Measurements from ENCODE around the gene ZDHHC11B. TPM values are rescaled to one million over a fixed set of nuclear protein-coding genes. Genes with fewer than 3 reads are reported as not detected.
A peak's percentile ranks its signal among the peaks of the same experiment; 100 is the strongest.
"Not testable (repeated sequence)": the region's sequence is repeated elsewhere in the genome, so short reads cannot be mapped to it uniquely, and the experiment has no call there.

ZDHHC11B gene
- total RNA-seq, 1 donor from 2014 or later = 1.0 TPM

GRCh38 chr5:776862-777711 lies 7.4 kb downstream of the ZDHHC11B start:
- Histone ChIP-seq H3K27me3 (ENCODE audit: control insufficient read depth in 3 of 3, insufficient read depth in 3 of 3, low read length in 3 of 3) (no peaks in the 10 kb centered on the region), H3K27ac (ENCODE audit: low read depth, low read length) (no peak overlapping the region), H3K36me3 (ENCODE audit: control insufficient read depth in 3 of 3, insufficient read depth in 3 of 3, low read length in 3 of 3) (peaks cover 0 to 3% (median 0%) of the 10 kb centered on the region in 3 donors), H3K9me3 (ENCODE audit: control insufficient read depth in 3 of 3, low read length in 3 of 3) (no peaks in the 10 kb centered on the region), H3K4me1 (ENCODE audit: control insufficient read depth in 3 of 3, insufficient read depth in 3 of 3, low read length in 3 of 3) (peaks cover 0 to 18% (median 5%) of the 10 kb centered on the region in 3 donors), H3K9ac (ENCODE audit: low read depth in 1 of 3, low read length in 3 of 3) (no peak overlapping the region), H3K4me3 (ENCODE audit: low read length in 3 of 3) (peak overlapping the region in 1 of 3 donors; percentile 24)

GRCh38 chr5:775961-776861 lies 8.3 kb downstream of the ZDHHC11B start:
- Histone ChIP-seq H3K9ac (ENCODE audit: low read depth in 1 of 3, low read length in 3 of 3) (peak overlapping the region in 1 of 3 donors; percentile 16), H3K27ac (ENCODE audit: low read depth, low read length) (no peak overlapping the region), H3K36me3 (ENCODE audit: control insufficient read depth in 3 of 3, insufficient read depth in 3 of 3, low read length in 3 of 3) (peaks cover 0 to 3% (median 0%) of the 10 kb centered on the region in 3 donors), H3K9me3 (ENCODE audit: control insufficient read depth in 3 of 3, low read length in 3 of 3) (no peaks in the 10 kb centered on the region), H3K4me3 (ENCODE audit: low read length in 3 of 3) (no peak overlapping the region), H3K27me3 (ENCODE audit: control insufficient read depth in 3 of 3, insufficient read depth in 3 of 3, low read length in 3 of 3) (no peaks in the 10 kb centered on the region), H3K4me1 (ENCODE audit: control insufficient read depth in 3 of 3, insufficient read depth in 3 of 3, low read length in 3 of 3) (peaks cover 0 to 18% (median 5%) of the 10 kb centered on the region in 3 donors)

- H3K27ac ChIP-seq (ENCODE audit: low read depth, low read length); H3K9me3 ChIP-seq (ENCODE audit: control insufficient read depth in 3 of 3, low read length in 3 of 3); H3K4me3 ChIP-seq (ENCODE audit: low read length in 3 of 3); H3K36me3 ChIP-seq (ENCODE audit: control insufficient read depth in 3 of 3, insufficient read depth in 3 of 3, low read length in 3 of 3); H3K9ac ChIP-seq (ENCODE audit: low read depth in 1 of 3, low read length in 3 of 3); H3K27me3 ChIP-seq (ENCODE audit: control insufficient read depth in 3 of 3, insufficient read depth in 3 of 3, low read length in 3 of 3): not testable (repeated sequence)
- H3K4me1 ChIP-seq (ENCODE audit: control insufficient read depth in 3 of 3, insufficient read depth in 3 of 3, low read length in 3 of 3) = peaks cover 0 to 24% (median 5%) of the 10 kb centered on the region in 3 donors
These were observed 9.0 kb downstream of the ZDHHC11B start for GRCh38 chr5:775595-775960.

GRCh38 chr5:774854-775505 lies 9.5 kb downstream of the ZDHHC11B start:
- H3K9me3 ChIP-seq (ENCODE audit: control insufficient read depth in 3 of 3, low read length in 3 of 3); H3K4me3 ChIP-seq (ENCODE audit: low read length in 3 of 3); H3K9ac ChIP-seq (ENCODE audit: low read depth in 1 of 3, low read length in 3 of 3); H3K27ac ChIP-seq (ENCODE audit: low read depth, low read length); H3K27me3 ChIP-seq (ENCODE audit: control insufficient read depth in 3 of 3, insufficient read depth in 3 of 3, low read length in 3 of 3); H3K36me3 ChIP-seq (ENCODE audit: control insufficient read depth in 3 of 3, insufficient read depth in 3 of 3, low read length in 3 of 3): not testable (repeated sequence)
- peaks cover 0 to 26% (median 5%) of the 10 kb centered on the region in 3 donors for H3K4me1 ChIP-seq (ENCODE audit: control insufficient read depth in 3 of 3, insufficient read depth in 3 of 3, low read length in 3 of 3)

- not testable (repeated sequence) for H3K9me3 ChIP-seq (ENCODE audit: control insufficient read depth in 3 of 3, low read length in 3 of 3); H3K4me3 ChIP-seq (ENCODE audit: low read length in 3 of 3); H3K36me3 ChIP-seq (ENCODE audit: control insufficient read depth in 3 of 3, insufficient read depth in 3 of 3, low read length in 3 of 3); H3K27me3 ChIP-seq (ENCODE audit: control insufficient read depth in 3 of 3, insufficient read depth in 3 of 3, low read length in 3 of 3); H3K27ac ChIP-seq (ENCODE audit: low read depth, low read length)
- Histone ChIP-seq H3K9ac (ENCODE audit: low read depth in 1 of 3, low read length in 3 of 3) (peak overlapping the region in 1 of 3 donors; percentile 50), H3K4me1 (ENCODE audit: control insufficient read depth in 3 of 3, insufficient read depth in 3 of 3, low read length in 3 of 3) (peaks cover 0 to 26% (median 5%) of the 10 kb centered on the region in 3 donors)
These were observed 10.2 kb downstream of the ZDHHC11B start for GRCh38 chr5:774304-774703.

GRCh38 chr5:773517-774264 lies 10.8 kb downstream of the ZDHHC11B start:
- peaks cover 0 to 3% (median 0%) of the 10 kb centered on the region in 3 donors for H3K36me3 ChIP-seq (ENCODE audit: control insufficient read depth in 3 of 3, insufficient read depth in 3 of 3, low read length in 3 of 3)
- H3K27ac ChIP-seq (ENCODE audit: low read depth, low read length) = no peak overlapping the region
- H3K9me3 ChIP-seq (ENCODE audit: control insufficient read depth in 3 of 3, low read length in 3 of 3) = no peaks in the 10 kb centered on the region
- no peak overlapping the region for H3K4me3 ChIP-seq (ENCODE audit: low read length in 3 of 3)
- H3K9ac ChIP-seq (ENCODE audit: low read depth in 1 of 3, low read length in 3 of 3) = no peak overlapping the region
- peaks cover 0 to 26% (median 5%) of the 10 kb centered on the region in 3 donors for H3K4me1 ChIP-seq (ENCODE audit: control insufficient read depth in 3 of 3, insufficient read depth in 3 of 3, low read length in 3 of 3)
- H3K27me3 ChIP-seq (ENCODE audit: control insufficient read depth in 3 of 3, insufficient read depth in 3 of 3, low read length in 3 of 3) = no peaks in the 10 kb centered on the region

GRCh38 chr5:772931-773330 lies 11.6 kb downstream of the ZDHHC11B start:
- H3K27ac ChIP-seq (ENCODE audit: low read depth, low read length); H3K9me3 ChIP-seq (ENCODE audit: control insufficient read depth in 3 of 3, low read length in 3 of 3): not testable (repeated sequence)

GRCh38 chr5:772547-772890 lies 12.0 kb downstream of the ZDHHC11B start:
- H3K27ac ChIP-seq (ENCODE audit: low read depth, low read length); H3K9me3 ChIP-seq (ENCODE audit: control insufficient read depth in 3 of 3, low read length in 3 of 3); H3K36me3 ChIP-seq (ENCODE audit: control insufficient read depth in 3 of 3, insufficient read depth in 3 of 3, low read length in 3 of 3); H3K27me3 ChIP-seq (ENCODE audit: control insufficient read depth in 3 of 3, insufficient read depth in 3 of 3, low read length in 3 of 3); H3K9ac ChIP-seq (ENCODE audit: low read depth in 1 of 3, low read length in 3 of 3); H3K4me3 ChIP-seq (ENCODE audit: low read length in 3 of 3): not testable (repeated sequence)
- H3K4me1 ChIP-seq (ENCODE audit: control insufficient read depth in 3 of 3, insufficient read depth in 3 of 3, low read length in 3 of 3) = peaks cover 0 to 26% (median 5%) of the 10 kb centered on the region in 3 donors

More at GRCh38 chr5:772931-773330, 11.6 kb downstream of the ZDHHC11B start:
- H3K4me3 ChIP-seq (ENCODE audit: low read length in 3 of 3); H3K36me3 ChIP-seq (ENCODE audit: control insufficient read depth in 3 of 3, insufficient read depth in 3 of 3, low read length in 3 of 3); H3K27me3 ChIP-seq (ENCODE audit: control insufficient read depth in 3 of 3, insufficient read depth in 3 of 3, low read length in 3 of 3); H3K9ac ChIP-seq (ENCODE audit: low read depth in 1 of 3, low read length in 3 of 3): not testable (repeated sequence)
- H3K4me1 ChIP-seq (ENCODE audit: control insufficient read depth in 3 of 3, insufficient read depth in 3 of 3, low read length in 3 of 3) = peaks cover 0 to 26% (median 5%) of the 10 kb centered on the region in 3 donors

GRCh38 chr5:771841-772546 lies 12.5 kb downstream of the ZDHHC11B start:
- H3K27ac ChIP-seq (ENCODE audit: low read depth, low read length); H3K9ac ChIP-seq (ENCODE audit: low read depth in 1 of 3, low read length in 3 of 3); H3K27me3 ChIP-seq (ENCODE audit: control insufficient read depth in 3 of 3, insufficient read depth in 3 of 3, low read length in 3 of 3); H3K4me3 ChIP-seq (ENCODE audit: low read length in 3 of 3); H3K36me3 ChIP-seq (ENCODE audit: control insufficient read depth in 3 of 3, insufficient read depth in 3 of 3, low read length in 3 of 3); H3K9me3 ChIP-seq (ENCODE audit: control insufficient read depth in 3 of 3, low read length in 3 of 3): not testable (repeated sequence)
- H3K4me1 ChIP-seq (ENCODE audit: control insufficient read depth in 3 of 3, insufficient read depth in 3 of 3, low read length in 3 of 3) = peaks cover 0 to 26% (median 5%) of the 10 kb centered on the region in 3 donors
